Embryonic facial prominence (tissue), 1 donor: ENCODE measurements around the gene MCHR1.
"Not testable (repeated sequence)": the region's sequence is repeated elsewhere in the genome, so short reads cannot be mapped to it uniquely, and the experiment has no call there.

ENCODE experiments used
- DNase-seq: peaks from one replicate; pipeline ENCODE4 v3.0.0-alpha.2; 2016; ENCODE audit errors: extremely low spot score

MCHR1 gene

GRCh38 chr22:40656651-40657050, 22.6 kb upstream of the MCHR1 start:
- not testable (repeated sequence) for DNase-seq

DNA sequence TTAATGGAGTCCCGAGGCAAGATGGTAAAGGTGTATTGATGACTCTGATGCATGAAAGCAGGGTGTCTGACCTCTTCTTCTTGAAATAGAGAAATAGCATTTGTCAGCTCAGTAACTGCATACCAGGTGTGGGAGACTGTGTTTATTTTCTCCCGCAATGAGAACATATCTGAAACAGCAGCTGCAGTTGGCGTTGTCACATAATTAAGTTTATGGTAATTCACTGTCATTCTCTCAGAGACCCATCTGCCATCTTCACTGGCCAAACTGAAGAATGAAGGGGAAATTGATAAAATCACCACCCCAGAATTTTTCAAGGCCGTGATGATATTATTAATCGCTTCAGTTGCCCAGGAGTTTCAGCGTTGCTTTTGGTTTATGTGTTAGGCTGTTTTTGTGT, 20.1 kb upstream of the MCHR1 start:
- no peak for DNase-seq

GRCh38 chr22:40660730-40661129, 18.6 kb upstream of the MCHR1 start:
- DNase-seq: no peak

GRCh38 chr22:40661671-40662070, 17.6 kb upstream of the MCHR1 start:
- no peak for DNase-seq

GRCh38 chr22:40665312-40665711, 14.0 kb upstream of the MCHR1 start:
- DNase-seq: no peak

- no peak for DNase-seq
Measured at GRCh38 chr22:40666151-40666848, 13.0 kb upstream of the MCHR1 start.

GRCh38 chr22:40668611-40669411, 10.5 kb upstream of the MCHR1 start:
- no peak for DNase-seq

DNA sequence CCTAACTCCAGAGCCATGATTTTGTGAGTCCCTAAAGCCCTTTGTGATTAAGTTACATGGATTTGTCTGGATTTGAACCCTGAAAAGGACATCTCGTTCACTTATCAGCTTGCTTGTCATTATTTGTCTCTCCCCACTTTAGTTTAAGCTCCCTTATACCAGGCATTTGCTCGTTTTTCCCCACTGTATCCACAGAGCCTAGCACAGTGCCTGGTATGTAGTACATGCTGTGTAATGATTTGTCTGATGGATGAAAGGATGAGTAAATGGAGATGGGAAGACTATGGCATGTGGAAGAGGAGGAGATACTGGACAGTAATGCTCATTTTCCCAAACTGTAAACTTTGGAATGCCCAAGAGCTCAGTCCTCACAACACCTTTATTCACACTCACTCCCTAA, 9.2 kb upstream of the MCHR1 start:
- DNase-seq: no peak

GRCh38 chr22:40671369-40671768, 7.9 kb upstream of the MCHR1 start:
- DNase-seq: no peak

DNA sequence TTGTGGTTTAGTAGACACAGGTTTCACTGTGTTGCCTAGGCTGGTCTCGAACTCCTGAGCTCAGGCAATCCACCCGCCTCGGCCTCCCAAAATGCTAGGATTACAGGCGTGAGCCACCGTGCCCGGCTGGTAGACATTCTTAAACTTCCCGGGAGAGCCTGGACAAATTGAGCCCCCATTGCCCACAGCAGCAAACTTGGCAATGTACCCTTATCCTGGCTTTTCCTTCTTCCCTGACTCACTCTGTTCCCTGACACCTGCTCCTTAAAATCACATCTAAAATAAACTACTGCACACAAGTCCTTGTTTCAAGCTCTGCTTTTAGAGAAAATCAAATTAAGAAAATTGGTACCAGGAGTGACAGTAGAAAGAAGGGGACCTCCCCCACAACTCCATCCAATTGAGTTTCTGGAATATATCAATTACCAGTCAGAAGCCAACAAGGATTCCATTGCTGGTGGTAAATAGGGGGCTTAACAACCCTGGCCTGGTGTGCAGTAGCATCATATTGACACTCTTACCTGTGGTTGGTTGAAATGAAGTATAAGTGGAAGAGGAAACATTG, 7.4 kb upstream of the MCHR1 start:
- DNase-seq: no peak

GRCh38 chr22:40673017-40673416, 6.3 kb upstream of the MCHR1 start:
- DNase-seq: no peak

DNA sequence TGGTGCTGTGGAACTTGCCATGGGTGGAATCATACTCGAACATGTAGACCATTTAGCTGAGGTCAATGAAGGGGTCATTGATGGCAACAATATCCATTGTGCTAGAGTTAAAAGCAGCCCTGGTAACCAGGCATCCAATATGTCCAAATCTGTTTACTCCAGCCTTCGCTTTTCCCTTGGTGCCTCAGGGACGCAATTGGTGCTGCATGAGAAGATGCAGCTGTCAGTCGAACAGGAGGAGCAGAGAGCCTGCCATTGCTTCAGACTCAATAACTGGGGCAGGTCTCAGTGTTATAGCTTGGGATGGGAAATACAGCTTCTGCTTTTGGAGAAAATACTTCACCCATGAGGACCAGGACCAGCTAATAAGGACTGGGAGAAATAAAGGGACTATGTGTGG, 5.0 kb upstream of the MCHR1 start:
- DNase-seq: no peak

DNA sequence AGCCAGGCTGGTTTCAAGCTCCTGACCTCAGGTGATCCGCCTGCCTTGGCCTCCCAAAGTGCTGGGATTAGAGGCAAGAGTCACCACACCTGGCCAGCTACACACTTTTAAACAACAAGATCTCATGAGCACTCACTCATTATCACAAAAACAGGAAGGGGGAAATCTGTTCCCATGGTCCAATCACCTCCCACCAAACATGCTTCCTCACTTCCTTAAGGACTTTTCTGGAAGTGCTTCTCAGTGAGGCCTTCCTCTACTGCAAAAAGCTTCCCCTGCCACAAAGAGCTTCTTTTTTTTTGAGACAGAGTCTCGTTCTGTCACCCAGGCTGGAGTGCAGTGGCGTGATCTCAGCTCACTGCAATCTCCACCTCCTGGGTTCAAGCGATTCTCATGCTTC, 3.1 kb upstream of the MCHR1 start:
- DNase-seq: not testable (repeated sequence)

DNA sequence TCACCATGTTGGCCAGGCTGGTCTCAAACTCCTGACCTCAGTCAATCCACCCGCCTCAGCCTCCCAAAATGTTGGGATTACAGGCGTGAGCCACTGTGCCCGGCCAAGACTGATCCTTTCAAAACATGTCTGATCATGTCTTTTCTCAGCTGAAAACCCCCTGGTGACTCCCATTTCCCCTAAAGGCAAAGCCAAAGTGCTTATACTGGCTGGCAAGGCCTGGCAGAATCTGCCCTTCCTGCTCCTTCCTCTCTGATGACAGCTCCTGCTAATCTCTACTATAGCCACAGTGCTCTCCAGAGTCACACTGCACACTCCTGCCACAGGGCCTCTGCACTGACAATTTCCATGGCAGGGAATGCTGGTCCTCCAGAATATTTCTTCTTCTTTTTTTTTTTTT, 2.6 kb upstream of the MCHR1 start:
- no peak for DNase-seq

DNA sequence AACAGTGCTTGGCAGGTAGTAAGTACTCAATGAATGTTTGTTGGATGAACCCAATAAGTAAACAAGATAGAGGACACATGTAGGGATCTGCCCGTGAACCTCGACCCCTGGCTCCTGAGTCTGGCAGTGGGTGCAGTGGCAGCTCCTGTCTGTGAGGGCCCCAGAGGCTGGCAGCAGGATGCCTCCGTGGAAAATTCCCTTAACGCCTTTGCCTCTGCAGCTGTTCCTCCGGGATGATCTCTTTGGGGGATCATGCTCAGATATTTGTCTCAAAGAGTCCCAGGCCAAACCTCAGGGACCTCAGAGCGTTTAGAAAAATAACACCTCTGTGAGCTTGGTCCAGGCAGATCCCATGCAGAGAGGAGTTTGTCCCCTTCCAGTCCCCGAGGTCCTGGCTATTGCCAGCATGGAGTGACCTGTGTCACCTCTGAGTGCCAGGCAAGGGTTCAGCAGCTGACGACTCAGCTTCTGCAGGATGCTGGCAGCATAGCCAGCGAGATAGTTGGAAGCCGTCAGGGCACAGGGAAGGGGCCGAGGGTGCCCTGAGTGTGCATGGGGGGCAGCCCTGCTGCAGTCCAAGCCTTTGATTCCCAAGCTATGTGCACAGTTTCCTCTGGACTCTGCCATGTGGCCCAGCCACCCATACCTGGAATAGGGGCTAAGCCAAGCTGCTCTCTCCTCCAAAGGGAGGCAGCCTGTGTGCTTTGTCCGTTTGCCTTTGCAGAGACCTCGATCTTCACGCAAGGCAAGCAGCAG, 613 bp upstream of the MCHR1 start:
- DNase-seq: no peak

GRCh38 chr22:40679964-40680818, 907 bp downstream of the MCHR1 start:
- DNase-seq: no peak

DNA sequence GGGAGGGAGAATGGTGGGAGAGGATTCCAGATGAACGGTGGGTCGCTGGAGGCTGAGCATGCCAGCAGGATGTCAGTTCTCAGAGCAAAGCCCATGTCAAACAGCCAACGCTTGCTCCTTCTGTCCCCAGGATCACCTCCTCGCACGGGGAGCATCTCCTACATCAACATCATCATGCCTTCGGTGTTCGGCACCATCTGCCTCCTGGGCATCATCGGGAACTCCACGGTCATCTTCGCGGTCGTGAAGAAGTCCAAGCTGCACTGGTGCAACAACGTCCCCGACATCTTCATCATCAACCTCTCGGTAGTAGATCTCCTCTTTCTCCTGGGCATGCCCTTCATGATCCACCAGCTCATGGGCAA, 1.5 kb downstream of the MCHR1 start:
- DNase-seq: no peak

- no peak for DNase-seq
Measured at GRCh38 chr22:40681451-40681850, 2.2 kb downstream of the MCHR1 start.

- DNase-seq: no peak
Measured at GRCh38 chr22:40684728-40685127, 5.4 kb downstream of the MCHR1 start.

- no peak for DNase-seq
Measured at GRCh38 chr22:40685406-40685805, 6.1 kb downstream of the MCHR1 start.

- no peak for DNase-seq
Measured at GRCh38 chr22:40687706-40688105, 8.4 kb downstream of the MCHR1 start.
